Measurements from ENCODE around the gene RAX2.
"Not testable (repeated sequence)": the region's sequence is repeated elsewhere in the genome, so short reads cannot be mapped to it uniquely, and the experiment has no call there.

Gene RAX2

GRCh38 chr19:3771906-3772455 lies at the start of gene RAX2:
TSS of gene RAX2 (minus strand) at chr19:3772228. CDS start at chr19:3771742, 486 bp downstream.
- intact Hi-C loops (cut with DNase I) = no loop called here
- DNase-seq = no peak

DNA sequence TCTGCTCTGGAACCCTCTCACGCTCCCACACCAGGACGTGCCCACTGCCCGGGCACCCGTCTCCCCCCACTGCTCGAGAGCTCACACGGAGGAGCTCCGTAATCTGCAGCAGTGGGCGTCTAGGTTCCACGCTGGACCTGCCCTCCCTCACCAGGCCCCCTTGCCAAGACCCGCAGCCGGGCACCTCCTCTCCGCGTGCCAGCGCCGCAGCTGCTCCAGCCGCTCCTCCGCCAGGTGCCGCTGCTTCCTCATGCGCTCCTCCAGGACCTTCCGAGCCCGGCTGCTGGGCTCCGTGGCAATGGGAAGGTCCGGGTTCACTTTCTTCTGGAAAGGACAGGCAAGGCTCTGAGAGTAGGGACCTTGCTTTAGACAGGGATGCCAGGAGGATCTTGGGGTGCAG lies 49.1 kb upstream of the RAX2 start:
- intact Hi-C loops (cut with DNase I) = no loop called here
- no peak for DNase-seq

- DNase-seq = no peak
- intact Hi-C loops (cut with DNase I) = no loop called here
Observed at GRCh38 chr19:3819989-3820388, 48.0 kb upstream of the RAX2 start.

DNA sequence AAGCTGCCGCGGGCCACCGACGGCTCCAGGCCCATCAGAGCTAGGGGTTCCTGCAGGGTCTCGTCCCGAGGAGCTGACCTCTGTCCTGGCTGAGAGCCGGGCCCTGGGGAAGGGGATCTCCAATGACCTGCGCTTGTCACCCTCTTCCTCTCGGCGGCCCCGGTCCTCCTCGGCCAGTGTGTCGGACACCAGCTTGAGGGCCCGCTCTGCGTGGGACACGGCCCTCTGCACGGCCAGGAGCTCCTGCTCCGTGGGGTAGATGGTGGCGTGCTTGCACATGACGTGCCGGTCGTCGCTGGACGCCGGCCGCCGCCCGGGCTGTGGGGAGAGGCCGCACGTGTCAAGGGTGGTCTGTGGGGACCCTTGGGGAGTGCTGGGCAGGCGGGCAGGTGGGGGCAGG lies 46.9 kb upstream of the RAX2 start:
- DNase-seq = peak in 1 of 10 donors; percentile 70
- intact Hi-C loops (cut with DNase I) = no loop called here

DNA sequence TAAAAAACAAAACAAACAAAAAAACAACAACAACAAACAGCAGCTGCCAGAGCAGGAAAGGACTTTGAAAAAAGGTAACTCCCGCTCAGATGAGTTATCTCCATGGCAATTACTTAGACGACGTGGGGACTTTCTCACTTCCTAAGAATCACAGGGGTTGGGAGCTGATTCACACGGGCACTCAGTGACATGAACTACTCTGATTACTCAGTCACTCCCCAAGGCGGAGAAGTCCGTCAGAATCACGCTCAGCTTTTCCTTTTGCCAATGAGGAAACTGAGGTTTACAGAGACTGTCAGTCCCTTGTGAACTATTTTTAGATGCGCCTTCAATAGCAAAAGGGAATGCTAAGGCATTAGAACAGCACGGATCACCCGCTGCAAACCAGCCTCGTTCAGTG lies 46.4 kb upstream of the RAX2 start:
- intact Hi-C loops (cut with DNase I) = no loop called here
- DNase-seq = no peak

DNA sequence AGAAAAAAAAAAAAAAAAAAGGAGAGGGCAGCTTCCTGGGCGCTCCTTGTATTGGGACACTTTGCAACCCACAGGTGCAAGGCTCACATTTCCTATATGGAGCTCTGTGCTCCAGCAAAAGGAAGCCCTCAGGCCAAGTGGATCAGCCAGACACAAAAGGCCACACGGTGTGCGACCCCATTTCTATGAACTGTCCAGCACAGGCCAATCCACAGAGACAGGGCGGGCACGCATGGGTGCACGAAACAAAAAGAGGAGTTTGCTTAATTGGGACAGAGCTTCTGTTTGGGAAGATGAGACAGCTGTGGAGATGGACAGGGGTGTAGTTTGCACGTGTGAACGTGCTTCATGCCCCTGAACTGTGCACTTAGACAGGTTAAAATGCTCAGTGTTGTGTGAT lies 45.7 kb upstream of the RAX2 start:
- intact Hi-C loops (cut with DNase I) = no loop called here
- no peak for DNase-seq

GRCh38 chr19:3816566-3817218 lies 44.7 kb upstream of the RAX2 start:
- DNase-seq = no peak
- intact Hi-C loops (cut with DNase I) = no loop called here

DNA sequence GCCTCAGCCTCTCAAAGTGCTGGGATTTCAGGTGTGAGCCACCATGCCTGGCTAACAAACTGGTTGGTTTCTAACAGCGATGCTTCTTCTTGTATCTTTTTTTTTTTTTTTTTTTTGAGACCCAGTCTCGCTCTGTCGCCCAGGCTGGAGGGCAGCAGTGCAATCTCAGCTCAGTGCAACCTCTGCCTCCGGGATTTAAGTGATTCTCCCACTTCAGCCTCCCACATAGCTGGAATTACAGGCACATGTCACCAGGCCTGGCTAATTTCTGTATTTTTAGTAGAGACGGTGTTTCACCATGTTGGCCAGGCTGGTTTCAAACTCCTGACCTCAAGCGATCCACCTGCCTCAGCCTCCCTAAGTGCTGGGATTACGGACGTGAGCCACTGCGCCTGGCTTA lies 44.1 kb upstream of the RAX2 start:
- not testable (repeated sequence) for DNase-seq

GRCh38 chr19:3814648-3815047 lies 42.6 kb upstream of the RAX2 start:
- intact Hi-C loops (cut with DNase I) = no loop called here
- no peak for DNase-seq

More for the DNA sequence above, 44.1 kb upstream of the RAX2 start:
- intact Hi-C loops (cut with DNase I) = not testable (repeated sequence)

DNA sequence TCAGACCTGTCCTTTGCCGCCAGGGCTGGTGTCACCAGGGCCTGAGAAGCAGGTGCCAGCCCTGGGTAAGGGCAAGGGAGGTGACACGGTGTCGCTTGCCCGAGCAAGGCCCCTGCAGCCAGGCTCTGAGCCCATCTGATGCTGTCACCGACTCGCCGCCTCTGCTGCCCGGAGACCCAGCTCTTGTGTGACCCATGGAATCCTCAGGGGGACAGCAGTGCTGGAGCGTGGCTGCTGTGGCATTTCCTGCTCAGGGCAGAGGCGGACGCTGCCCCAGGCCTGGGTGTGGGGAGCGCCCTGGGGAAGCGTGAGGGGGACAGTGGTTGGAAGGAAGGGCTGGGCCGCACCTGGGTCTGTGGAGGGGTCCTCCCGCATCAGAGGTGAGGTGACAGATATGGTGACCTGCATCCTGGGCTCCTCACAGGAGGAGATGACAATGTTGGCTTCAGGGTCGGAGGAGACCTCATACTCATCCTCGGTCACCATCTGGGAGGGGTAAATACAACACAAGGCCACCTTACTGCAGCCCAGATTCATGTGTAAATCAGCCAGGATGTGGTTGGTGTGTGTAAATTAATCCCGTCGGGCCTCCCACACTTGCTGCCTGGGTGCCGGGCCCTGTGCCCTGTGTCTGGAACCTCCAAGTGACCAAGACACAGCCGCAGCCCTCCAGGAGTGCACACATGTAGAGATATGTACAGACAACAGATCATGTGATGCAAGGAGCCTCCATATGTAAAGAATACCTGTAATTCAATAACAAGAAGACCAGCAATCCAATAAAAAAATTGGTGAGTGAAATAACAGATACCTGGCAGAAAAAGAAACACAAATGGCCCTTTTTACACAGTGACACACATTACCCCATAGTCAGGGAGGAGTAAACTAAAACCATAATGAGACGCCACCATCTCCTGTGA lies 41.7 kb upstream of the RAX2 start:
- DNase-seq = no peak

DNA sequence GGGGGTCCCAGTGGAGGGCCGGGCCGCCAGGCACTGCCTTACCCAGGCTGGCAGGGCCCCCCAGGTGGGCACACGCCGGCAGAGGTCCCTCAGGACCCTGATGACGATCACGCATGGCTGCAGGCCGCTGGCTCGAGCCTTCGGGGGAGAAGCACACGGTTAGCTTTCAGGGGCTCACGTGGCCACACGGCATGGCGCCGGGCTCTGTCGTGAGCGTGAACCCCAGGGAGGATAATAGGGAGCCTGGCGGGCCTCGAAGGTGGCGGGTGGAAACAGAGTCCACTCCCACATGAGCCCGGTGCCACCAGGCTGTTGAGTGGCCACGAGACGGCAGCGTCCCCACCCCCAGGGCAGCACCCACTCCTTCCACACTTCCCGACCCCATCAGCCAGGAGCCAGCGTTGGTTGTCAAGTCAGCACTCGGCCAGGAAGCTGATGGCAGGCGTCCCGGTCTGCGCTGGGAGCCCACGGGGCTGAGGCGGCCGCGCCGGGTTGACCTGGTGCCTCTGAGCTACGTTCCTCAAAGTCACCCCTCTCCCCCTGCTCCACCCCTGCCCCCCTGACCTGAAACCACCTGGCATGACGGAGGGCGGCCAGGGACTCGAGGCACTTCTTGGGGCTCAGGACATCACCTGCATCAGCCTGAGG lies 38.8 kb upstream of the RAX2 start:
- intact Hi-C loops (cut with DNase I) = no loop called here
- peak in 1 of 10 donors; percentile 81 for DNase-seq

More for the DNA sequence above, 41.7 kb upstream of the RAX2 start:
- intact Hi-C loops (cut with DNase I) = no loop called here

- intact Hi-C loops (cut with DNase I) = no loop called here
Observed at GRCh38 chr19:3809881-3810707, 38.1 kb upstream of the RAX2 start.

DNA sequence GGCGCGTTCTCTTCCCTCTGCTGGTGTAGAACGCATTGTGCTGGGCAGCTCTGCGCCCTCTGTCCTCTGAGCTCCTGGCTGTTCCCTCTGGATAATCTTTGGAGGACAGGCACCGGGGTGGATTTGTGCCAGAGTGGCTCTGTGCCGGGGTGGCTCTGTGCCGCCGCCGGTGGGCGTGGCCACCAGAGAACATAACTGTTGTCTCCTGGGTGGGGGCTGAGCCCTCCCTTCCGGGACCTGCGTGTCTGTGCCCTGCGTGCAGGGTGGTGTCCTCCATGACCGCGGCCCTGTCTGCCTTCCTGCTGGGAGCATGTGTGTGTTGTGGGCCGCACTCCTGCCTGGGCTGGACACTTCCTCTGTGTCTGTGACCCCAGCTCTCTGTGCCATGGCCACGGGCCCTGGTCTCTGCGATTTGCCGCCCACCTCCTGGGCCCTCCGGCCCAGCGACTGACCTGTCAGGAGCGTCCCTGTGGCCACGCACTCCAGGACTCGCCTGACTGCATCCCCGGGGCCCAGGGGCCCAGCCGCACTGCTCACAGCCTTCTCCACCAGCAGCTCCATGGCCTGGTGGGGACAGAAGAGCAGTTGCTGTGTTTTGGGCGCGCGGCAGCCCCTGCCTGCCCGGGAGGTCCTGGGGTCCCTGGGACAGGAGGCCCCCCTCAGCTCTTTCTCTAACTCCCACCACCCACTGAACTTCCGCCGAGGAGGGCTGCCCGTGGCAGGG lies 36.6 kb upstream of the RAX2 start:
- peak in 4 of 10 donors; percentile 11 to 91 (median 58) for DNase-seq
- intact Hi-C loops (cut with DNase I) = no loop called here

More at GRCh38 chr19:3809881-3810707, 38.1 kb upstream of the RAX2 start:
- DNase-seq = no peak

- intact Hi-C loops (cut with DNase I) = no loop called here
- DNase-seq = no peak
Observed at GRCh38 chr19:3807574-3808354, 35.7 kb upstream of the RAX2 start.

- no peak for DNase-seq
- intact Hi-C loops (cut with DNase I) = no loop called here
Observed at GRCh38 chr19:3807131-3807480, 35.1 kb upstream of the RAX2 start.

DNA sequence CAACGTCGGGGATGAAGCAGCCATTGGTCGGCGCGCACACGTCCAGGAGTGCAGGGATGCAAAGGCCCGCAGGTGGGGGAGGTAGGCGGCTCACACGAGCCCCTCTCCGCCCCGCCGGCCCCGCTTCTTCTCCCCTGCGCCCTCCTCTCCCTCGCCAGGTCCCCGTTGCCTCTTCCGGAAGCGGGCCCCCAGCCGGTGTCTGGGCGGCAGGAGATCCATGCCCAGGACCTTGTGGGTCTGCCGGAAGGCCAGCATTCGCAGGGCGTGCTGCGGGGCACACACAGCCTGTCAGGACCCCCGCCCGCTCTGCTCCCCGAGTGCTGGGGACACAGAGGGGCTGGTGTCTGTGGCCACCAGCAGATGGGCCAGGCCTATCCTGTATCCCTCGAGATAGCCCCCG lies 33.8 kb upstream of the RAX2 start:
- no peak for DNase-seq
- intact Hi-C loops (cut with DNase I) = no loop called here

DNA sequence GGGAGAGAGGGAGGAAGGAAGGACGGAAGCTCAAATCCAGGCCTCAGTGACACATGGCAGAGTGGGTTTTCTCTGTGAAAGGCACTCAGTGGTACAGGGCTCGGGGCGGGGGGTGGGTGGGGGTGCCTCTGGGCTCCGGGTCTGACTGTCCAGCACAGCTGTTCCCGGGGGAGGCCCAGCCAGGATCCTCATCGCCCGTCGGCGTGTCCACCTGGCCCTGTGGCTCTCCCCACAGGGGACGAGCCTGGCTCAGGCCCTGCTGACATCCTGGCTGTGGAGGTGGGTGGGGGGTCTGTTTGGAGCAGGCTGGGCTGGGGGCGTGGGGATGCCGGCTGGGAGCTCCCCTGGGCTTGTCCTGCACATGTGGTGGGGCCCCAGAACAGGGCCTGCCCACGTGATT lies 32.4 kb upstream of the RAX2 start:
- intact Hi-C loops (cut with DNase I) = no loop called here
- DNase-seq = no peak

DNA sequence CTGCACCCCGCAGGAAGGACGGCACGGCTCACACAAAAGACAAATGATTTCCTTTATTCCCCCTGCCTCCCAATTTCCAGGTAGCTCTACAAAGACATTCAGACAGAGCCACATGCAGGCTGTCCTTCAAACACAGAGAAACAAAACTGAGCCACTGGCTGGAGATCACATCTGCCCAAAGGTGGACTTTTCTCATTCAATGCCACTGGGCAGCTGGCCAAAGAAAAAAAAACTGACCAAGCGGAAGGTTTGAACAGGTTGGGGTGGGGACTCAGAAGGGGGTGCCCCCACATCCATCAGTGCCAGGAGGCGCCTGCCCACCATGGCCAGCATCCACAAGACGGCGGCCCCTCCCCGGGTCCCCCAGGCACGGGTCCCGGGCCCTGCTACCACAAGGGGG lies 32.0 kb upstream of the RAX2 start:
- intact Hi-C loops (cut with DNase I) = no loop called here
- no peak for DNase-seq
